Measurements from ENCODE around the gene ARMC7. TPM values are rescaled to one million over a fixed set of nuclear protein-coding genes. Genes with fewer than 3 reads are reported as not detected.

ARMC7 gene
- total RNA-seq, 1 experiment from 2014 or later: 43.2 TPM

- no peak for DNase-seq (ENCODE audit: low read depth, low spot score)
- ChIA-PET RAD21 (ENCODE audit: low non-redundant PET in 1 of 2, low total read pairs in 2 of 2, uncharacterized antibody in 2 of 2, unreplicated experiment in 2 of 2) (no interaction called here), CTCF (interaction anchor here (0.5 to 1.1 kb wide), 3 partner anchors 46 to 127 kb away, joined by 3 to 4 read pairs (median 3); partner anchors contain the start of gene ARMC7), POLR2A (interaction anchor here (1.2 kb wide), 1 partner anchor 24 kb away, joined by 3 read pairs; the partner anchor contains the start of gene SLC16A5)
- H3K27ac ChIP-seq (ENCODE audit: low read depth, low read length): no peak overlapping the region
- no peaks in the 10 kb centered on the region; a peak in 1 of 4 replicates for H3K4me1 ChIP-seq (ENCODE audit: control insufficient read depth in 1 of 2, insufficient read depth in 2 of 2, low read length in 2 of 2)
- ATAC-seq: no peak
- H3K79me2 ChIP-seq (ENCODE audit: insufficient read depth, low read length): no peaks in the 10 kb centered on the region
- BruUV-seq (replicated peaks): TSS peak; percentile 27
- no peaks in the 10 kb centered on the region for H3K27me3 ChIP-seq (ENCODE audit: insufficient read depth, low read length)
- no peak overlapping the region for H3K4me2 ChIP-seq (ENCODE audit: low read length)
- TF ChIP-seq JUND (IDR thresholded peaks at IDR 0.05) (no peak), POLR2AphosphoS5 (IDR thresholded peaks at IDR 0.05; ENCODE audit: low read depth, low read length) (no peak), ATF3 (IDR thresholded peaks at IDR 0.05) (no peak), EGR1 (IDR thresholded peaks at IDR 0.05; ENCODE audit: low read depth) (no peak), REST (IDR thresholded peaks at IDR 0.05; ENCODE audit: low read depth) (no peak), ELF1 (IDR thresholded peaks at IDR 0.05; ENCODE audit: borderline replicate concordance, low read depth) (no peak)
- no peaks in the 10 kb centered on the region for H3K9me3 ChIP-seq (ENCODE audit: control insufficient read depth in 1 of 2, insufficient read depth in 1 of 2, low read depth in 1 of 2, low read length in 2 of 2)
- intact Hi-C loops (cut with micrococcal nuclease): no loop called here
- no peak overlapping the region for H3K9ac ChIP-seq (ENCODE audit: low read length)
- H2AFZ ChIP-seq (ENCODE audit: low read depth, low read length, poor library complexity, severe bottlenecking): no peak overlapping the region
- no peaks in the 10 kb centered on the region for H3K9me2 ChIP-seq (ENCODE audit: insufficient read depth)
- no peak overlapping the region for H3K4me3 ChIP-seq (replicated peaks in 1 of 2; ENCODE audit: low read depth in 1 of 2, low read length in 2 of 2)
- no peaks in the 10 kb centered on the region for H4K20me1 ChIP-seq (ENCODE audit: insufficient read depth)
- H3K36me3 ChIP-seq (ENCODE audit: control insufficient read depth in 1 of 2, insufficient read depth in 2 of 2, low read length in 2 of 2): peaks cover 24 to 41% of the 10 kb centered on the region in 2 experiments; a peak in 3 of 4 replicates
Observed at GRCh38 chr17:75064040-75064439, 45.7 kb upstream of the ARMC7 start.

Data from HCT116 (cell line).